Smooth muscle cell of the brain vasculature (primary cell): ENCODE measurements around the gene HDAC4.

ENCODE experiments used
- DNase-seq: peaks from one replicate; pipeline ENCODE4 v3.0.0-alpha.2; 2012; ENCODE audit warnings: low read depth, low spot score

The HDAC4 gene

DNA sequence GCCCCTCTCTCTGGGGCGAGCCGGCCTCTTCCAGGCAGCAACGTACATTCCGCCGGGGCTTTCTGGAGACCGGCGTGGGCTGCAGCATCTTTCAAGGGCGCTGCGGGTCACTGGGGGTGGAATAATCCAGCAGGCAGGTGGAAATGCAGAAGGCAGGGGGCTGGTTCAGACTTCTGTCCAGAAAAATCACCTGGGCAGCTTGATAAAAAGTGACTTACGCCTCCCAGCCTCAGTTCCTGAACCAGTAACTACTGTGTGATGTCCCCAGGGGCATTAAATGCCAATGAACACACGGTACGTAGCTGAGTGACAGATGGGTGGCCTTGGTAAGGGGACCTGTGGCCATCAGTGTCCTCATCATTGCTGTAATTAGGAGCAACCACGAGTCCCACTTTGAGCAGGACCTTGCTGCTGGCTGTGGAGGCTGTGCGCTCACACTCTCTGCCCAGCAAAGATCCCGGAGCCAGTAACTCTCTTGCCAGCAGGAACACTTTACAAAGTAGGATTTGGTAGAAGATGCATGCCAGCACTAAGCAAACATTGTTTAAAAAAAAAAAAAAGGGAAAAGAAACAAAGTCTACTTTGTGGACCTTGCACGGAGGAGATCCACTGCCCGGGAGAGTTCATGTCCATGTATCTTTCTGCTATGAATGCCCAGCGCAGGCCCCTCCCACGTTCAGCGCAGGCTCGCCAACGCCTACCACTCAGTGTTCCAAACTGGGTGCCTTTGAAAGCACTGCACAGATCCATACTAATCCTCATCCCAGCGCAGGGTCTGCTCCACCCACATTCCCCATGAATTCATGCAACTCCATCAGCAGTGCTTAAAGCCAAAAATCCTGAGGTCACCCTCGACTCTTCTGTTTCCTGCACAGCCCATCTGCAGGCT lies 177.3 kb downstream of the HDAC4 start:
- DNase-seq, result no peak

DNA sequence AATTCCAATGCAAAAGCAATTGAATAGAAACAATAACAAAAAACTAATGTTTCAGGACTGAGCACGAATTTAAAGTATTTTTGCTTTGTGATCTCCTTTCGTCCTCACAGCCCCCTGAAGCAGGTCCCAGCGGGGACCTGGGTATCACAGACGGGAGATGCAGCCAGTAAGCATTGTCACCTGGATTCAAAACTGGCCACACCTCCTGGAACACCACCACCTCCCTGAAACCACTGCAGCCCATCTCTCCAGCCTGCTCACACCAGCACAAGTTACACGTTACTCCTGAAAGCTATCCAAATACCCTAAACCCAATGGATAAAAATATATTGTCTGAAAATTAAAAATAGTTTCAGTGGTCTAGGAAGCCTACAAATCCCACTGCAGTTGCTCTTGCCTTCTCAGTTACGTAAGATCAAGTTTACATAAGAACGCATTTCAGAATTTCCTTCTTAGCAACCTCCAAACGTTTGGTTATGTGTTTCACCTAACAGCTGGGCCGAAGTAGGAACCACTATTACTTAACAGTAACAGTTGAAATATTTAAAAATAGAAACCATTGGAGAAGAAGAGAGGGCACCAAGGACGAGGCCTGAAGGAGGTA lies 178.0 kb downstream of the HDAC4 start:
- no peak for DNase-seq

DNA sequence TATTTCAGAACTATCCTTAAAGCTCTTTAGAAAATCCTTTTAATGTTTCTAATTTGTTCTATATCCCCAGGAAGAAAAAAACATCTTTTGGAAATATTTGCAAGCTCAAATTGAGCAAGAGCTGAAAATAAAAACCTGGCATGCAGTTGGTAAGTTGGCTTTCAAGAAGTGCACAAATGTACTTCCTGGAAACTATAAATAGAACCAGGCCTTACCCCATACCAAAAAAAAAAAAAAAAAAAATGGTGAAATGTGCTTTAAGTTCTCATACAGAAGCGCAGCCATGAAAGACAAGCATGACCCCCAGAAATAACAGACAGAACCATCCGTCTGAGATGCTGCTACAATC lies 178.5 kb downstream of the HDAC4 start:
- no peak for DNase-seq

DNA sequence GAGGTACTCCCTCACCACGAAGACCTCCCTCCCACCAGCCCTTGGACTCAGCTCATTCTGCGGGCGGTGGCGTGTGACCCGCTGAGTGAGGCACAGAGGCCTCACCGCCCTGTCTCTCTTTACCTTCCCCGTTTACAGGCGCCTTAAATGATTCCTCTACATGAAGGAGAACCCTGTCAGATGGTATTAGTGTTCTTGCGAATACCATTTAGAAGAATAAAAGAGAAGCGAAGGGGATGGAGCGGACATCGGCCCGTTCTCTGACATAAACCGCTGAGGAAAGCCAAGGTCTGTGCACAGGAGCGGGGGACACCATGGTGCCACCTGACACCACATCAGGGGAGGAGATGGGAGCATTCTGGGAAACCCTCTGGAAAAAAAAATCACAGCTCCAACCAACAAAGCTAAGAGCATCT lies 179.8 kb downstream of the HDAC4 start:
- no peak for DNase-seq

DNA sequence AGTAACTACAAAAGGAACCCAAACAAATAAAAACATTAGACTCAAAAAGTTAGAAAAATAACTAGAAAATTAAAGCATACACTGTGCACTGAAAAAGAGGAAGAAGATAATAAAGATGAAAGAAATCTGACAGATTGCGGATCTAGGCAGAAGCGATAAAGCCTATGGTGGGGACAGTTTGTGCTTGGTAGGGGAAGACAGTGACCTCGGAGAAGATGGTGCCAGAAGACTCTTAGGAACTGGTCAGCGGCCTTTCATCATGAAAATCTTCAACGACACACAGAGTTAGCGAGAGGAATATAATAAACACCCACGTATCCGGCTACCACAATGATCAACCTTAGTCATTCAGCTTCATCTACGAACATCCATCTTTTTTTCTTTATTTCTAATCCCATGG lies 180.5 kb downstream of the HDAC4 start:
- no peak for DNase-seq

DNA sequence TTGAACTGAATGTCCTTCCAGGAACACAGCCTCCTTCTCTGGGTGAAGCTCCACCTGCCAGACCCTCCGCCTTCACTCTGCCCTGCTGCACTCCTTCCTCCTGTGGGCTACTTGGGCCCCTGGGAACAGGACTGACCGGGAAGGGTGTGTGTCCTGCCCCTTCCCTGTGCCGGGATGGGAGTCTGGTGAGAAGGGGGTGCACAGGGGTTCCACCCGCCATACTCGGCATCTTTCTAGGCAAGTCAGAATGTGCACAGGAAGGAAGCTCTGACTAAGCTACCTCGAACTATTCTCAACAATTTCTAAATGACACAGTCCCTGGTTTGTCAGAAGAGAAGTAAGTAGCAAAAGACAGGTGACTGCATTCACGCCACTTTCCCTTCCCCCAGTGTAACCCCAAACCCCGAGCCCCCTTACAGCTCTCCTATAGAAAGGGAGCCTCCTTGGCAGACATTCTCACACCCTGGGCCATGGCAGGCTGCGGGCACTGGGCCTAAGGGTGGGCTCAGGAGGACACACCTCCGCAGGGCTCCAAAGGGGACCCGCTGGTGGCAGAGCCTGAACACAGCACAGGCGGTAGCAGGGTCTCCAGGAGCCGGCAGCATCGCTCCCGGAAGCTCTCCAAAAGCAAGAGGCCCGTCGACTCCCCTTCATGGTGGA lies 184.1 kb downstream of the HDAC4 start:
- no peak for DNase-seq

DNA sequence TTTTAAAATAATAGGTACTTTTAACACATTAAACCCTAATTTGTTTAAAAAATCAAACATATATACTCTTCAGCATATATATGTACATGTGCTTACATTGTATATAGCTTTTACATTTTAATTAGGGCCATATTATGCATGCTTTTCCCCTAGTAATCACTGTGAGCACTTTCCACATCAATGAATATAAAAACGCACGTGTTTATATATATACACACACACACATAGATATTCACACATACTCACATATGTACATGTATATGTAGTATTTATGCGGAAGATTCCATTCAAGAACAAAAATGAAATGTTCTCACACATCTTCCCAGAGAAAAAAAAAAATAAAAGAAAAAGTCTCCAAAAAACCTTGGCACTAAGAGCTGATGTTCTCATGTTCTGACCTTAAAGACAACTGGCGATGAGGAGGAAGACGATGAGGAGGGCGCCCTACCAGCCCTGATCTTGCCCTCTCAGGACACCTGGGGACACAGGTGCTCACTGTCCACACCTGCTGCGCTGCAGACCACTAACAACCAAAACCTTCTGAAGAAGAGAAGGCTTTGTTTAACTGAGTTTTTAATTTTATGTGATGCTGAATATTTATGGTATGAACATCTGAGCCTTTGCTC lies 184.7 kb downstream of the HDAC4 start:
- no peak for DNase-seq

DNA sequence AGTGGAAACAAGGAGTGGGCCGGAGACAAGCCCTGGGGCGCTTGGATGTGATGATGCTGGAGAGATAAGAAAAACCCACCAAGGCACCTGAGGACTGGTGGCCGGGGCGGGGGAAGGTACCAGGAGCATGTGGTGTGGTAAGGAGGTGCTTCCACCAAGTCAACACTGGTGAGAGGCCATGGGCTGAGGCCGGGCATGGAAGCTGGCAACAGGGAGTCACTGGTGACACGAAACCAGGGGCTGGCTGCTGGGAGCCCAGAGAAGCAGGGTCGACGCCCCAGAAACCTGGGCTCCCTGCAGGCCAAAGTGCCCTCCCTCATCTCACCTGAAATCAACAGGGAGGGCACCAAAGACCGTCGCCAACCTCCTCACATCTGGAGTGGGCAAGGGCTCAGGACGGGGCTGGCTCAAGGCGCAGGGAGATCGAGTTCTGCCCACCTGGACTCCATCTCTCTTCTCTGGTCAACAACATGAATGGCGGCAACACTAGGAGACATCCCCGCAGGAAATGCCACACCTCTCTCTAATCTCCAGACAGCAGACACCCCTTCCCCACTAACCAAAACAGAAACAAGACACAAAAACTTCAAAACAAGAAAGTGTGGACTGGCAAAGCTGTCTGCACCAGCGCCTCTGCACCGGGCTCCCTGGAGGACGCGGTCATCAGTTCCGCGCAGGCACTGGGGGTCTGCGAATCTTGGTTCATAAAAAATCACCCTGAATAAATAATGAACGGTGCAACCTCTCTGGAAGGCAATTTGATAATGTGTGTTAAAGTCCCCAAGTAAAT lies 185.5 kb downstream of the HDAC4 start:
- no peak for DNase-seq

DNA sequence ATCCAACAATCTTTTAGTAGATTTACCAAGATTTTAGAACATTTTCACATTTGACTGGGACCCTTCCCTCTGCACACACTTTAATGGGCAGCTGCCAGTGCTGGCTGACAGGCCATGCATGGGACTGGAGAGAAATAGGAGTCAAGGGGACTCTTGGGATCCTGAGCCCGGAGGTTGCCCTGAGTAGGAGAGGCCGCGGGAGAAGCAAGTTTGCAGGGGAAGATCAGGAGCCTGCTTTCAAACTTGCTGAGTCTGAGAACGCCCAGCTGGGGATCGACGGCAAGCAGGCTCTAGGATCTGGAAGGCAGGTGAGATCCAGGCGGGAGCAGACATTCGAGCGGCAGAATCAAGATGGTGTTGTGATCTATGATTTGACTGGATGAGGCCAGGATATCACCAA lies 186.1 kb downstream of the HDAC4 start:
- no peak for DNase-seq

DNA sequence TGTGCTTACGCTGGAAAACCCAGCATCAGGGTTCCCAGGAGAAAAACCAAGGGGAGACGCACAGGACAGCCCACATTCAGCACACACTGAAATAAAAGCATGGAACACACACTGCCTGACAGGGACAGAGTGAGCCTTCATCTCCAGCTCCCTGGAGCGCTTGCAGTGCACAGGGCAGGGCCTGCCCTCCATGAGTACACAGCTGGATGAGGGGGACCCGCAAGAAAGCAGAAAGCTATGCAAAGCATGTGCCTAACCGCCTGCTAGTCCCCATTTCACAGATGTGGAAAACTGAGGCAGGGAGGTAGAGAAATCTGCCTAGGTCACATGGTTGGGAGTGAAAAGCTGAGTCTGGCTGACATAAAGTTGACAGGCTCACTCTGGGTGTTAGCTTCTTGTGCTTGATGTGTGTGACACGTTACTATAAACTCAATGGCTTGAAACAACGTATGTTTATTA lies 187.1 kb downstream of the HDAC4 start:
- DNase-seq, result no peak

DNA sequence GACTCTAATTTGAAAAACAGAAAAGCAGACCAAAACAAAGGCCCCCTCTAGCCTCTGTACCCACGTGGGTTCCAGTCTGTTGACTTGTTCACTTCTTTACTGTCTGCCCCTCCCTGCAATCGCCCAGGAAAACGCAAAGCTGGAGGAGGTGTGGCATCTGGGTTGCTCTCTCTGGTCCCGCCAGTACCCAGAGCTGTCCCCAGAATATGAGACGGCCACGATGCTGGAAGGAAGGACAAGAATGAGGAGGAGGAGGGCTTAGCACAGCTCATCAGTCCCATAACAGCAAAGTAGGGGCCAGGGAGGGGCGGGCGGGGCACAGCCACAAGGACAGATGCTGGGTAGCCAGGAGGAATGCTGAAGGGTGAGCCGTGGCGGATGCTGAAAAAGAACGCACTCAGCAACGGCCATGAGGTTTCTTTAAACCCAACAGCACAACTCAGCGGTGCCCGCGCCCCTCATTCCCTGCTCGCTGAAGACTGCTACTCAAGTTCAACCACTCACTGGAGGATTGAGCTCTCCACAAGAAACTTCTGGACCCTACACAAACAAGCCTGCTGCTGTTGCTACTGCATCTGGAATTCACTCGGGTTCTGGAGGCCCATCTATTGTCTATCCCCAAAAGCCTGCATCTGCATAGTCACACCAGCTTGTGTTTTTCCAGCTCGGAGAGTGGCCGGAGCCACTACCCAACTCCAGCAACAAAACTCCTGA lies 187.7 kb downstream of the HDAC4 start:
- no peak for DNase-seq

DNA sequence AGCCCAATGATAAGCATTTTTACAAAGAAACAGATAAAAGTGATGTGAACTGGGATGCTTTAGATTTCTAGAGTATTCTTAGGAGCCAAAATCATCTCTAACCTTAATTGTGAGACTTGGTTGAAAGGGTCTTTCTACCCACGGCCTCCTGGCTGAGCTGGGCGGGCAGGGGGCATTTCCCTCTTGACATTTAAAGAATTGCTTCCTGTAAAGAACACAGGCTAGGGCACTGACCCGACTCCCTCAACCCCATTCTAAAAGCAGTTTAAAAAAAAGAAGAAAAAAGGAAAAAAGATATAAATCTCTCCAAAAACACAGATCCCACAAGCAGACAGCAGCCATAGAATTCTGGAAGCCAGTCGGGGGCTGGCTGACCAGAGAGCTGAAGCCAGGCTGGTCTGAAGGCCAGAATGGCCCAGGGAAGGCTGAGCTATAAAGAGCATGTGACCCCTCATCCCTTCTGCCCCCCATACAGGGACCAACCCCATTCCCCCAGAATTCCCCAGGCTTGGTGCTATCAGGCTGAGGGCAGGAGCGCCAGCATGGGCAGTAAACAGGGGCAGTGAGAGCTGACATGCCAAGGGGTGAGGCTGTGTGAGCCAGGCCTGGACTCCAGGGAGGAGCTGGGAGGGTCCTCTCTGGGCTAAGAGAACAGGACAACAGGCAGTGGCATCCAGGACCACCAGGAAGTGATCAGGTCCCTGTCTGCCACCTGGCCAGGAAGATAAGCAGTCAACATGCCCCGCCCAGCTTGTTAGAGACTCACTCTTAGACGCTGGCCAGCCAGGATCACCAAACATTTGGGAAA lies 188.5 kb downstream of the HDAC4 start:
- no peak for DNase-seq

DNA sequence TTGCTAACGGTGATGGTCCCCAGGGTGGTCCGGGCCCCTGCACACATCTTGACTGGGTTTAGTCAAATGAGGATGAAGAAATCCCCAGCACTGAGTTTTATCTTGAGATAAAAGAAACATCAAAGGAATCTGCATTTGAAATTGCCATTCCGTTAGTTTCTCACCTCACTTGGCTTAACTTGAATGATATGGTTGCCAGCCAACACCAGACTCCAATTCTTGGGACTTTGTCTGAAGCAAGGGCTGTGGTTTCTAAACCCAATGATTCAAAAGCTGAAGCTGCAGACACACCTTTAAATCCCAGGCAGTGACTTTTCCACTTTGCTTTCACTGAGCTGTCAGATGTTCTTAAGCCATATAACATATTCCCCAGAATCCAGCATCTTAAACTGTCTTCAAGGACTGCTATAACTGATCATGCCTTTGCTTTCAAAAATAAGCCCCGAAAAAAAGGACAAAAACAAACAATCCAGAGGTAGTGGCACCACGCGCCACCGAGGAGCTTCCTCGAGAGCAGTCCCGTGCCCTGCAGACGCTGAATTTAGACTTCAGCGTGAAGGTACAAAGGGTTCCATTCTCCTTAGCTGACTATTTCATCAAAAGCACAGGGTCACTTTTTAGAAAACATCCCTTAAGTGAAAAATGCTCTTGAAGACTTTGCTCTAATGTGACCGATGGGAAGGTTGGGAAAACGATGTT lies 189.3 kb downstream of the HDAC4 start:
- no peak for DNase-seq

DNA sequence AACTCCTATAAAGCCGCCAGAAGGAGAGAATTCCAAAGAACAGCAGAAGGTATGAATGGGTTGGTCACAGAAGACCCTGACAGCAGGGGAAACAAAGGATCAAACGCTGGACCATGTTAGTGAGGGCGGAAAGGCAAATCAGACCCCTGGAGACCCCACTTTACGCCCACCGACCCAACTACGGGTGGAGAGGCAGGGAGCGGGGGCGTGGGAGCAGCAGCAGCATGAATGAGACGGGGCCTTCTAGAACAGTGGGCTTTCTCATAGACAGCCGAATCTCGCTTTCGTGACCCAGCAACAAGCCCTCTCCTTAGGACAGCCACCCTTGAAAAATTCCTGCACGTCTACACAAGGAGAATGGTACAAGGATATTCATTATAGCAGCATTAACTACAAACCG lies 191.0 kb downstream of the HDAC4 start:
- DNase-seq, result no peak

DNA sequence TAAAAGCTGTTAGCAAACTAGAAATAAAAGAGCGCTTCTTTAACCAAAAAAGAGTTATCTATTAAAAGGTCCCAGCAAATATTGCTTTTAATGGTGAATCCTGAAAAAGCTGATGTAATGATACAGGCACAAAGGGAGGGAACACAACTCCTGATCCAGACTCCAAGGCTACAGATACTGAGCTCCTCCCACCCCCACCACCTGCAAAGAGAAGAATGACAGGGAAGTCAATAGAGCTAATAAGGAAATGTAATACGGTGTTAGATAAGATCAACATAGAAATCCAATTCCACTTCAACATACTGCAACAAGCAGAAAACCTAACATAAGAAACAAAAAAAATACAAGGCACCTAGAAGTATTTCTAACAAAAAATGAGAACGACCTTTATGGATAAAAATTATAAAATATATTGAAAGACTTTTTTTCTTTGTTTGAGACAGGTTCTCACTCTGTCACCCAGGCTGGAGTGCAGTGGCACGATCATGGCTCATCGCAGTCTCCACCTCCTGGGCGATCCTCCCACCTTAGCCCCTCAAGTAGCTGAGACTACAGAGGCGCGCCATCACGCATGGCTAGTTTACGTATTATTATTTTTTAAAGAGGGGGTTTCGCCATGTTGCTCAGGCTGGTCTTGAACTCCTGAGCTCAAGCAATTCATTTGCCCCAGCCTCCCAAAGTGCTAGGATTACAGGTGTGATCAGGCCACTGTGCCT lies 192.2 kb downstream of the HDAC4 start:
- DNase-seq, result no peak

DNA sequence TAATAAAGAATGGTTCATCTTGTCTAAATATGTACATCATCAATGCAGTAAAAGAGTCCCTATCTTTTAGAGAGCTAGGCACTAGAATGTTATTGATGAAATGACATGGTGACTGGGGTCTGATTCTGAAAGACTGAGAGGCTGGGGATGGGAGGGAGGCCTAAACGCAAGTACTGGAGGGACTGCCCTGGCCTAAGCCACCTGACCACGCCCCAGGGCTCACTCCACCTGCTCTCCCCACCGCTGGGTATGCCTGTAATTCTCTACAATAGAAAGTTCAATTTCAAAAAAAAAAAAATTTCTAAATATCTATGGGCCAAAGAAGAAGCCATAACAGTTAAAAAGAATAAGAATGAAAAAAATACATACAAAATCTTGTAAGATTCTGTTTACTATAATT lies 194.0 kb downstream of the HDAC4 start:
- no peak for DNase-seq

DNA sequence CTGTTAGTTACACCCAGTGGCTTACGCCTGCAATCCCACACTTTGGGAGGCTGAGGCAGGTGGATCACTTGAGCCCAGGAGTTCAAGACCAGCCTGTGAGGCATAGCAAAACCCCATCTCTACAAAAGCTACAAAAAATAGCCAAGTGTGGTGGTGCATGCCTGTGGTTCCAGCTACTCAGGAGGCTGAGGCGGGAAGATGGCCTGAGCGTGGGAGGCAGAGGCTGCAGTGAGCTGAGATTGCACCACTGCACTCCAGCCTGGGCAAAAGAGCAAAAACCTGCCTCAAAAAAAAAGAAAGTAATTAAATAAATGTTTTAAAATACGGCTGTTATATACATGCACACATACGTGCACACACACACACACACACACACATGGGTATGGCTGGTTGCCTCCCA lies 194.8 kb downstream of the HDAC4 start:
- DNase-seq, result no peak

DNA sequence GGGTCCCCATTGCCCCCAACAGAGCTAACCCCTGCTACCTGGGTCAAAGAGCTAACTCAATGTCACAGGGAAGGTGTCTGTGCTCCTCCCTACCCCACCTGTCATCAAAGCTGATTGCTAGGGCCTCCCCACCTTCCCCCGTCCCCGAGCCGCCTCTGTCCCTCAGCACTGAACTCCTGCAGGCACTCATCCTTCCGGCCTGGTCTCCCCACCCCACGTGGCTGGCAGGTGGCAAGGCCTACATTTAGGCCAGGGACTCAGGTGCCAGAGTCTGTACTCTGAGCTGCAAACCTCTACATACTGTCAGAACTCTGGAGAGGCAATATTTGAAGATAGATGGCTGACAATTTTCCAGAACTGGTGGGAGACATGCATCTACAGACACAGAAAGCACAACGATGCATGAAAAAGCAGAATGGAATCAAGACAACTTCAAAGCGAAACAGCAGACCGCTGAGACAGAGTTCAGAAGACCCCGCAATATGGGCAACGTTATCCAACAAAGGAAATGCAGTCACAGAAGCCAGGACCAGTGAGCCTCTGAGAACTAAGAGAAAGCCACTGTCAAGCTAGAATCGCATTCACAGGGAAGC lies 195.8 kb downstream of the HDAC4 start:
- DNase-seq, result no peak
